Tibial nerve (tissue), 3 donors: ENCODE results near the gene ZNF385D.
"Not testable (repeated sequence)": the region's sequence is repeated elsewhere in the genome, so short reads cannot be mapped to it uniquely, and the experiment has no call there.

Experiments used
- POLR2A ChIP-seq, 2 donors: fragments of 450-650 bp; IDR thresholded peaks; one replicate each; pipeline ENCODE4 v1.6.1; 2017; ENCODE audit warnings: antibody characterized with exemption in 2 of 2, mild to moderate bottlenecking in 2 of 2, moderate library complexity in 2 of 2
- TF ChIP-seq, protein P1 (sequence below), 5 experiments: fragments of 200-600 bp in 3 of 5; fragments of 450-650 bp in 2 of 5; sonication (generic) in 3 of 5; IDR thresholded peaks; one replicate each; pipeline ENCODE4 v1.5.1; 2016 to 2019; ENCODE audit warnings: antibody characterized with exemption in 5 of 5, mild to moderate bottlenecking in 3 of 5, moderate library complexity in 2 of 5

- TF ChIP-seq POLR2A (IDR thresholded peaks at IDR 0.05), result not testable (repeated sequence)
- TF ChIP-seq, protein P1, sequence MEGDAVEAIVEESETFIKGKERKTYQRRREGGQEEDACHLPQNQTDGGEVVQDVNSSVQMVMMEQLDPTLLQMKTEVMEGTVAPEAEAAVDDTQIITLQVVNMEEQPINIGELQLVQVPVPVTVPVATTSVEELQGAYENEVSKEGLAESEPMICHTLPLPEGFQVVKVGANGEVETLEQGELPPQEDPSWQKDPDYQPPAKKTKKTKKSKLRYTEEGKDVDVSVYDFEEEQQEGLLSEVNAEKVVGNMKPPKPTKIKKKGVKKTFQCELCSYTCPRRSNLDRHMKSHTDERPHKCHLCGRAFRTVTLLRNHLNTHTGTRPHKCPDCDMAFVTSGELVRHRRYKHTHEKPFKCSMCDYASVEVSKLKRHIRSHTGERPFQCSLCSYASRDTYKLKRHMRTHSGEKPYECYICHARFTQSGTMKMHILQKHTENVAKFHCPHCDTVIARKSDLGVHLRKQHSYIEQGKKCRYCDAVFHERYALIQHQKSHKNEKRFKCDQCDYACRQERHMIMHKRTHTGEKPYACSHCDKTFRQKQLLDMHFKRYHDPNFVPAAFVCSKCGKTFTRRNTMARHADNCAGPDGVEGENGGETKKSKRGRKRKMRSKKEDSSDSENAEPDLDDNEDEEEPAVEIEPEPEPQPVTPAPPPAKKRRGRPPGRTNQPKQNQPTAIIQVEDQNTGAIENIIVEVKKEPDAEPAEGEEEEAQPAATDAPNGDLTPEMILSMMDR (IDR thresholded peaks at IDR 0.05), result not testable (repeated sequence)
Observed at GRCh38 chr3:21378036-21378435, 373.0 kb downstream of the ZNF385D start.
